HepG2 (cell line): ENCODE data around the gene IL33. TPM values are rescaled to one million over a fixed set of nuclear protein-coding genes. Genes with fewer than 3 reads are reported as not detected.

Source experiments
- ATAC-seq: fragments of 200-7000 bp; cut with Tn5 transposase; 3 replicates; pipeline ENCODE4 v1.9.1; 2020; ENCODE audit warnings: mild to moderate bottlenecking, moderate library complexity
- BruUV-seq: library from RNA; stranded (reverse); fragments of 400-500 nt; replicated peaks from 2 replicates; lab custom pipeline; 2021; lab: Mats Ljungman, UMichigan
- CTCF ChIA-PET: fragments of 300-600 bp; formaldehyde crosslinking; extraction: SDS; loops from one replicate; lab custom pipeline; 2021; ENCODE audit warnings: low total read pairs, inconsistent platforms, low intra/inter-chr PET ratio; lab: Yijun Ruan, JAX
- POLR2A ChIA-PET: fragments of 350-600 bp; sonication (Branson Sonifier 250); formaldehyde crosslinking; loops from one replicate; lab custom pipeline; 2020; ENCODE audit warnings: antibody characterized with exemption, inconsistent platforms; lab: Yijun Ruan, JAX
- DNase-seq: peaks from one replicate; pipeline ENCODE4 v3.0.0-alpha.2; 2015; ENCODE audit warnings: low spot score
- FAIRE-seq: peaks from 3 replicates; lab custom pipeline; 2011; peaks lifted over from hg19 to GRCh38; lab: Jason Lieb, UNC
- H2AFZ ChIP-seq: one replicate; pipeline ENCODE4 v1.6.1; 2011; ENCODE audit warnings: low read length, inconsistent platforms
- H3K27ac ChIP-seq: fragments of 300-600 bp; 3 replicates; pipeline ENCODE4 v1.8.0; 2011; ENCODE audit warnings: mixed run types, mild to moderate bottlenecking, mixed read lengths, low read length, inconsistent platforms; ENCODE audit not compliant: insufficient read depth; ENCODE audit errors: extremely low read length
- H3K27me3 ChIP-seq, 2 experiments: fragments of 200-600 bp in 1 of 2; 2 replicates in 1 of 2; 3 replicates in 1 of 2; pipeline versions ENCODE4 v1.6.0 to v1.8.0; 2011; ENCODE audit warnings: low read length in 2 of 2, mild to moderate bottlenecking in 2 of 2, moderate library complexity in 2 of 2, inconsistent platforms in 1 of 2; ENCODE audit not compliant: insufficient read depth in 2 of 2, control insufficient read depth in 1 of 2
- H3K36me3 ChIP-seq, 2 experiments: fragments of 200-600 bp in 1 of 2; replicated peaks in 1 of 2; 2 replicates in 1 of 2; 3 replicates in 1 of 2; pipeline versions ENCODE4 v1.5.1 to v1.8.0; 2011; ENCODE audit warnings: low read length in 2 of 2, inconsistent platforms in 1 of 2; ENCODE audit not compliant: insufficient read depth in 2 of 2, control insufficient read depth in 1 of 2
- H3K4me1 ChIP-seq: 2 replicates; pipeline ENCODE4 v1.5.1; 2012; ENCODE audit warnings: low read length, inconsistent platforms; ENCODE audit not compliant: insufficient read depth
- H3K4me2 ChIP-seq: 2 replicates; pipeline ENCODE4 v1.6.0; 2011; ENCODE audit warnings: low read depth, low read length, inconsistent platforms
- H3K4me3 ChIP-seq, 3 experiments: fragments of 200-600 bp in 1 of 3; sonication (generic), shearing (Covaris generic) in 1 of 3; replicated peaks in 1 of 3; 2 replicates each; pipeline ENCODE4 v1.5.1; 2011 to 2016; ENCODE audit warnings: low read length in 3 of 3, inconsistent platforms in 2 of 3, low read depth in 2 of 3, mild to moderate bottlenecking in 2 of 3, control low read depth in 1 of 3, mixed read lengths in 1 of 3; ENCODE audit not compliant: insufficient read depth in 1 of 3
- H3K79me2 ChIP-seq: one replicate; pipeline ENCODE4 v1.6.1; 2011; ENCODE audit warnings: low read length, inconsistent platforms; ENCODE audit not compliant: insufficient read depth
- H3K9ac ChIP-seq: 2 replicates; pipeline ENCODE4 v1.6.0; 2011; ENCODE audit warnings: mild to moderate bottlenecking, low read depth, low read length, inconsistent platforms; ENCODE audit not compliant: insufficient read depth
- H3K9me3 ChIP-seq: 2 replicates; pipeline ENCODE4 v1.5.1; 2012; ENCODE audit warnings: mild to moderate bottlenecking, low read length
- H4K20me1 ChIP-seq: 2 replicates; pipeline ENCODE4 v1.6.0; 2011; ENCODE audit warnings: inconsistent platforms, mild to moderate bottlenecking, low read length, moderate library complexity; ENCODE audit not compliant: insufficient read depth
- CCAR2 ChIP-seq: fragments of 200-400 bp; formaldehyde crosslinking; optimal IDR thresholded peaks from 2 replicates; pipeline ENCODE3; 2018; ENCODE audit warnings: low read depth, mild to moderate bottlenecking, low read length, moderate library complexity
- ETV6 ChIP-seq: sonication (generic); formaldehyde crosslinking; conservative IDR thresholded peaks from 2 replicates; pipeline ENCODE4 v1.4.0; 2020; ENCODE audit warnings: missing genetic modification reagents
- FOXC1 ChIP-seq: sonication (generic); formaldehyde crosslinking; IDR thresholded peaks from 2 replicates; pipeline ENCODE4 v1.8.0; 2022; ENCODE audit warnings: mild to moderate bottlenecking, missing genetic modification reagents, borderline replicate concordance
- PRDM4 ChIP-seq: sonication (generic); formaldehyde crosslinking; IDR thresholded peaks from 2 replicates; pipeline ENCODE4 v1.9.0; 2021; ENCODE audit warnings: missing genetic modification reagents, borderline replicate concordance
- RXRA ChIP-seq: sonication (generic); formaldehyde crosslinking; IDR thresholded peaks from 2 replicates; pipeline ENCODE4 v1.5.1; 2020; ENCODE audit warnings: missing genetic modification reagents
- SMC3 ChIP-seq: IDR thresholded peaks from 2 replicates; pipeline ENCODE4 v1.6.1; 2011; ENCODE audit warnings: low read length, improper control_type of control experiment
- SNRNP70 ChIP-seq: fragments of 200-400 bp; formaldehyde crosslinking; IDR thresholded peaks from 2 replicates; pipeline ENCODE4 v1.6.1; 2017; ENCODE audit warnings: mild to moderate bottlenecking, low read depth, low read length, moderate library complexity
- SRSF4 ChIP-seq: fragments of 200-400 bp; formaldehyde crosslinking; IDR thresholded peaks from one replicate; pipeline ENCODE4 v1.6.1; 2018; ENCODE audit warnings: mild to moderate bottlenecking, low read depth, low read length, moderate library complexity; ENCODE audit not compliant: poor library complexity, severe bottlenecking
- THAP8 ChIP-seq: sonication (generic); formaldehyde crosslinking; IDR thresholded peaks from 2 replicates; pipeline ENCODE4 v1.5.1; 2020; ENCODE audit warnings: missing genetic modification reagents, mild to moderate bottlenecking, borderline replicate concordance
- THYN1 ChIP-seq: sonication (generic); formaldehyde crosslinking; IDR thresholded peaks from 2 replicates; pipeline ENCODE4 v1.8.1; 2023; ENCODE audit warnings: low read depth, mild to moderate bottlenecking, moderate library complexity, missing genetic modification reagents, borderline replicate concordance
- ZFP36L1 ChIP-seq: sonication (generic); formaldehyde crosslinking; IDR thresholded peaks from 2 replicates; pipeline ENCODE4 v1.8.0; 2022; ENCODE audit warnings: mild to moderate bottlenecking, missing genetic modification reagents, moderate library complexity
- ZFP82 ChIP-seq: sonication (generic); formaldehyde crosslinking; IDR thresholded peaks from 2 replicates; pipeline ENCODE4 v1.5.1; 2020; ENCODE audit warnings: mild to moderate bottlenecking, missing genetic modification reagents, borderline replicate concordance
- WGBS: methylation state at CpG from one replicate; pipeline ENCODE4 v1.1.6; 2017; ENCODE audit warnings: low lambda C conversion rate; 5-methylcytosine and 5-hydroxymethylcytosine counted together
- in situ Hi-C: cut with HindIII; loops from 2 replicates; pipeline ENCODE4 v1.10.0; 2017; ENCODE audit warnings: low pct_unique_long_range_greater_than_20kb; ENCODE audit not compliant: extremely low pct_ligation_motif_present
- intact Hi-C: fragments of 100-400 bp; cut with micrococcal nuclease; formaldehyde crosslinking; loops from one replicate; pipeline ENCODE4 v1.10.0; 2022; ENCODE audit not compliant: unreplicated experiment
- polyA plus RNA-seq, 8 experiments: library from polyadenylated mRNA; depleted of rRNA in 3 of 8; stranded (reverse) in 7 of 8; unstranded in 1 of 8; fragments of >200 nt; fragmentation: Illumina TruSeq in 4 of 8; extraction: Trizol in 4 of 8; gene quantifications; 2 replicates each; pipeline versions ENCODE4 v1.2.1 to v1.2.3, GENCODE V29; 2011 to 2016; ENCODE audit warnings: low read depth in 4 of 8, missing spikeins in 1 of 8, mixed read lengths in 1 of 8; ENCODE audit not compliant: insufficient read depth in 1 of 8
- total RNA-seq, 5 experiments: library from RNA; depleted of rRNA; stranded (reverse); fragments of >200 nt; fragmentation: Illumina TruSeq; extraction: Trizol; gene quantifications; 2 replicates each; pipeline ENCODE4 v1.2.3, GENCODE V29; 2016; ENCODE audit warnings: low read depth in 1 of 5

Gene IL33
- total and polyA plus RNA-seq, 2 of the 13 experiments (the other 11 are each of a cell fraction or from before 2014, with no cell fraction given), result 0.05 TPM; not detected in 1

GRCh38 chr9:6214434-6214833 lies 1.2 kb upstream of the IL33 start:
- Histone ChIP-seq H3K79me2 (no peaks in the 10 kb centered on the region), H4K20me1 (no peaks in the 10 kb centered on the region), H3K4me3 (no peak overlapping the region), H3K27ac (no peak overlapping the region), H3K9me3 (peaks cover 8% of the 10 kb centered on the region), H2AFZ (no peak overlapping the region), H3K27me3 (no peaks in the 10 kb centered on the region)
- POLR2A ChIA-PET, result no interaction called here
- WGBS, result 85% methylated on average over 1 of the region's 1 CpG
- in situ Hi-C loops, result no loop called here
- BruUV-seq, result no TSS peak
- ATAC-seq, result no peak
- TF ChIP-seq CCAR2, result no peak
- no peak for TF ChIP-seq ETV6 (CRISPR knock-in tag)
- TF ChIP-seq, all 625 proteins: peak for 0
- CTCF ChIA-PET, result no interaction called here
- DNase-seq (no peak), FAIRE-seq (no peak)
- no peaks in the 10 kb centered on the region for H3K36me3 ChIP-seq
- intact Hi-C loops, result no loop called here
- no peak overlapping the region for H3K9ac ChIP-seq
- no peak overlapping the region for H3K4me2 ChIP-seq
- no peaks in the 10 kb centered on the region for H3K4me1 ChIP-seq

- no peak overlapping the region for H3K27ac ChIP-seq
- TF ChIP-seq SRSF4 (no peak), FOXC1 (CRISPR knock-in tag) (no peak), PRDM4 (CRISPR knock-in tag) (no peak), ZFP82 (no peak), THYN1 (CRISPR knock-in tag) (no peak), RXRA (no peak), SMC3 (no peak), THAP8 (CRISPR knock-in tag) (no peak), ZFP36L1 (CRISPR knock-in tag) (no peak), SNRNP70 (no peak)
- TF ChIP-seq, all 625 proteins: peak for 0
- Histone ChIP-seq H3K4me3 (no peak overlapping the region), H3K79me2 (no peaks in the 10 kb centered on the region), H3K4me1 (no peaks in the 10 kb centered on the region), H3K9ac (no peak overlapping the region), H3K27me3 (no peaks in the 10 kb centered on the region), H3K36me3 (no peaks in the 10 kb centered on the region), H2AFZ (no peak overlapping the region), H3K9me3 (peaks cover 5% of the 10 kb centered on the region), H3K4me2 (no peak overlapping the region), H4K20me1 (no peaks in the 10 kb centered on the region)
- FAIRE-seq (no peak), DNase-seq (no peak), ATAC-seq (no peak)
- no TSS peak for BruUV-seq
- in situ Hi-C loops (no loop called here), intact Hi-C loops (no loop called here)
- ChIA-PET POLR2A (no interaction called here), CTCF (no interaction called here)
- WGBS, result 1% methylated on average over 2 of the region's 2 CpGs
Observed at GRCh38 chr9:6214903-6215302, 704 bp upstream of the IL33 start.
